Measurements from ENCODE around the gene DNAI1. TPM values are rescaled to one million over a fixed set of nuclear protein-coding genes. Genes with fewer than 3 reads are reported as not detected.

The DNAI1 gene
- total RNA-seq, 6 experiments from 2014 or later, result not detected

DNA sequence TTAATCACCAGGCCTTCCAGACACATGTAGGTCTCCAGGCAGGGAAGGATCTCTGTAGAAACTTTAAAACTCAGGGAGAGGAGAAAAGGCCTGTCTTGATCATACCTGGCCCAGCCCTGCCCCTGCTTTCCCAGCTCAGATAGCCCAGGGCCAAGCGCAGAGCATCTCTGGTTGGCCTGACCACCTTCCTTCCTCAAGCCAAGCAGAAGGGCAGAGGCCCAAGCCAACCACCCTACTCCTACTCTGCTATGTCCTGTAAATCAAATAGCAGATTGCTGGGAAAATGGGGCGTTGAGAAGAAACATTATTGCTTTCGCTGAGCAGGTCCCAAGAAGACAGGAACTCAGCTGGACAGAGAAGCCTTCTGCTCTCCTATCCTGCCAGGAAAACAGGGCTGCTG is 49.9 kb downstream of the DNAI1 start:
- Mint-ChIP-seq H3K36me3 (ENCODE audit: low read depth) (no peaks in the 10 kb centered on the region), H3K27me3 (ENCODE audit: insufficient read depth) (peaks cover 39% of the 10 kb centered on the region), H3K4me3 (no peak overlapping the region), H3K27ac (no peak overlapping the region), H3K4me1 (ENCODE audit: low read depth) (no peaks in the 10 kb centered on the region), H3K9me3 (no peaks in the 10 kb centered on the region)
- no peak for DNase-seq
- TF ChIP-seq, protein P1, sequence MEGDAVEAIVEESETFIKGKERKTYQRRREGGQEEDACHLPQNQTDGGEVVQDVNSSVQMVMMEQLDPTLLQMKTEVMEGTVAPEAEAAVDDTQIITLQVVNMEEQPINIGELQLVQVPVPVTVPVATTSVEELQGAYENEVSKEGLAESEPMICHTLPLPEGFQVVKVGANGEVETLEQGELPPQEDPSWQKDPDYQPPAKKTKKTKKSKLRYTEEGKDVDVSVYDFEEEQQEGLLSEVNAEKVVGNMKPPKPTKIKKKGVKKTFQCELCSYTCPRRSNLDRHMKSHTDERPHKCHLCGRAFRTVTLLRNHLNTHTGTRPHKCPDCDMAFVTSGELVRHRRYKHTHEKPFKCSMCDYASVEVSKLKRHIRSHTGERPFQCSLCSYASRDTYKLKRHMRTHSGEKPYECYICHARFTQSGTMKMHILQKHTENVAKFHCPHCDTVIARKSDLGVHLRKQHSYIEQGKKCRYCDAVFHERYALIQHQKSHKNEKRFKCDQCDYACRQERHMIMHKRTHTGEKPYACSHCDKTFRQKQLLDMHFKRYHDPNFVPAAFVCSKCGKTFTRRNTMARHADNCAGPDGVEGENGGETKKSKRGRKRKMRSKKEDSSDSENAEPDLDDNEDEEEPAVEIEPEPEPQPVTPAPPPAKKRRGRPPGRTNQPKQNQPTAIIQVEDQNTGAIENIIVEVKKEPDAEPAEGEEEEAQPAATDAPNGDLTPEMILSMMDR (IDR thresholded peaks at IDR 0.05), result no peak

DNA sequence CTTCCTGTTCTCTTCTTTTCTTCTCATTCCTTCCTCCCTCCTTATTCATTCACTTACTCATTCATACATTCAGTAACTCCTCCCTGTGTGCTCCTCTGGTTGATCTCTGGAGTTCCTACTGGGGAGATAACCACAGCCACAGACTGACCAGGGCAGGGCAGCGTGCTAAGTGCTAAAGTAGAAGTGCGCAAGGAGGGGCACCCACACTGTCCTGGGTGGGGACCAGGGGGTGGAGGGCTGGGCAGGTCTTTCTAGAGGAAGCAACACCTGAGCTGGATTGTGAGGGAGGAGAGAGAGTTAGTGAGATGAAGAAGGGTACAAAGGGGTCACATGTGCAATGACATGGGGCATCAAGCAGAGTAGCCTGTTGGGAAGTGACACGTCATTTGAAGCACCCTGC is 50.3 kb downstream of the DNAI1 start:
- no peak overlapping the region for H3K4me3 Mint-ChIP-seq
- TF ChIP-seq, protein P1 (IDR thresholded peaks at IDR 0.05), result no peak
- no peaks in the 10 kb centered on the region for H3K36me3 Mint-ChIP-seq (ENCODE audit: low read depth)
- H3K27ac Mint-ChIP-seq, result no peak overlapping the region
- DNase-seq, result no peak
- H3K27me3 Mint-ChIP-seq (ENCODE audit: insufficient read depth), result peaks cover 37% of the 10 kb centered on the region
- H3K9me3 Mint-ChIP-seq, result no peaks in the 10 kb centered on the region
- H3K4me1 Mint-ChIP-seq (ENCODE audit: low read depth), result no peaks in the 10 kb centered on the region

DNA sequence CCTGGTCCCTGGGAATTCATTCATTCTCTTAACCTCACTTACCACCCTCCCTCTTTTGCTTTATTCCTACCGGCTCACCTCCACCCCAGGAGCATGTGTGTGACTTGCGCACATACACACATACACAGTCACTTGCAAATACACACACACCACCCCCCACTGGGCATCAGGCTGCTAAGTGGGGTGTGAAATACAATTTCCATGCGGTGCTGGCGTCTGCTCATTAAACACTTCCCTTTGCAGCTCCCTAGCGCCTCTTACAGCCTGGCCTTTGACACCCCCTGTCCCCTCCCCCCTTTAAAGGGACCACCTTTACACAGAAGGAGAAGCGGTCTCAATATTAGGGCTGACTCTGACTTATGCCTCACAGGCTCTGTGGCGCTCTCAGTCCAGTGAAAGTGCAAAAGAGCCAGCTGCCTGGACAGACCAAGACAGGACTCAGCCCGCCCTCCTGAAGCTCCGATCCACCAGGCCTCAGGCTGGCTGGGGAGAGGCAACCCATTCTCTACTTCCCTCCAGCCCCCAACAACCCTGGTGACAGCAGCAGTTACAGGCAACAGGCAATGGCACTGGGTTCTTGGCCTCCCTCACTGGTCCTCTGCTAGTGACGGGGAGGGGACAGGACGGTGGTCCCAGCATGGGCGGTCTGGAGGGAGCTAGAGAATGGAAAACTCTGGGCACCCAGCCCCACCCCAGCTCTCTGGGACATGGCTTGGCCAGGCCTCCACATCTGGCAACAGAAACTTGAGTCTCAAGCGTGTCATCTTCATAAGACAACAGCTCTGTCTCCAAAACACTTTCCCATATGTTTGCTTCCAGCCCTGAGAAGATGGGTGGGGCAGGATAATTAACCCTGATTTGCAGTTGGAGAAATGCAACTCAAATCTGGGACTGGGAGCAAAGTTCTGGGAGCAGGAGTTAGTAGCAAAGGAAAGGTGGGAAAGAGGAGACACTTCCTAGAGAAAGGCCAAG is 52.2 kb downstream of the DNAI1 start:
- Mint-ChIP-seq H3K9me3 (no peaks in the 10 kb centered on the region), H3K27ac (no peak overlapping the region), H3K36me3 (ENCODE audit: low read depth) (no peaks in the 10 kb centered on the region), H3K27me3 (ENCODE audit: insufficient read depth) (peaks cover 37% of the 10 kb centered on the region), H3K4me3 (no peak overlapping the region), H3K4me1 (ENCODE audit: low read depth) (no peaks in the 10 kb centered on the region)
- TF ChIP-seq, protein P1 (IDR thresholded peaks at IDR 0.05), result no peak
- no peak for DNase-seq

DNA sequence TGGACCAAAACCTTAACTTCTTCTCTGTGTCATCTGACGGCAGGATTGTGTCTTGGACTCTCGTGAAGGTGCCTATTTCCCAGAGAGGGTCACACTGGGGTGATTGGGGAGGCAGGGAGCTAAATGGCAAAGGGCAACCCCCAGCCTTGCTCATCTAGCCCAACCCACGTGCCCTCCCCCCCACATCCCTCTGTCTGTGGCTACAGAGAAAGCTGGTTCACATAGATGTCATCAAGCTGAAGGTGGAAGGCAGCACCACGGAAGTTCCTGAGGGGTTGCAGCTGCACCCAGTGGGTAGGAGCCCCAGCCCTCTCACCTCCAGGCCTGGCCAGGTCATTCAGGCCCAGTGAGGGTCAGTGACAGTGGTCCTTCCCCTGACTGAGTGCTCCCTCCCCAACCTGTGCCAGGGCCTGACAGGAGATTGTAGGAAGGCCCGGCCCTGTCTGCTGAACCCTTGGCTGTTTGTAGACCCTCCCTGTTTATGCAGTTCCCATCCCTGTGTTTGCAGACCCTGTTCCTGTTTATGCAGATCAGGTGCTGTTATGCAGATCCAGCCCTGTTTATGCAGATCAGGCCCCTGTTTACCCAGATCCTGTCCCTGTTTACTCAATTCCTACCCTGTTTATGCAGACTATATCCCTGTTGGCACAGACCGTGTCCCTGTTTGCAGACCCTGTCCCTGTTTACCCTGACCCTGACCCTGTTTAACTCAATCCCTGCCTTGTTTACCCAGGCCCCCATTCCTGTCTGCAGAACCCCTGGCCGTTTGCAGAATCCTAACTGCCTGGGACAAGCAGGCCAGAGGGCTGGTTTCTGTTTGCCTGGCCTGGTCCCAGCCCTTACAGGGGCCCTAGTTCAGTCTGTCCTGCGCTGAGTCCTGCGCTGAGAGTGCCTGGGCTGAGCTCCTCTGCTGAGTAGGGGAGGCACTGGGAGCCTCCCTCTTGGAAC is 53.8 kb downstream of the DNAI1 start:
- H3K4me1 Mint-ChIP-seq (ENCODE audit: low read depth), result no peaks in the 10 kb centered on the region
- H3K4me3 Mint-ChIP-seq, result no peak overlapping the region
- no peak for DNase-seq

More for the DNA sequence above, 53.8 kb downstream of the DNAI1 start:
- no peaks in the 10 kb centered on the region for H3K9me3 Mint-ChIP-seq
- H3K27ac Mint-ChIP-seq, result no peak overlapping the region
- H3K36me3 Mint-ChIP-seq (ENCODE audit: low read depth), result no peaks in the 10 kb centered on the region
- H3K27me3 Mint-ChIP-seq (ENCODE audit: insufficient read depth), result peaks cover 49% of the 10 kb centered on the region
- TF ChIP-seq, protein P1 (IDR thresholded peaks at IDR 0.05), result no peak

Measured in HFFc6 (cell line).